Measurements from ENCODE around the gene P2RX3. TPM values are rescaled to one million over a fixed set of nuclear protein-coding genes. Genes with fewer than 3 reads are reported as not detected.

Gene P2RX3
- total and polyA plus RNA-seq, 2 of the 8 experiments (the other 6 are each of a cell fraction or from before 2014, with no cell fraction given): 0.45 to 0.47 TPM

DNA sequence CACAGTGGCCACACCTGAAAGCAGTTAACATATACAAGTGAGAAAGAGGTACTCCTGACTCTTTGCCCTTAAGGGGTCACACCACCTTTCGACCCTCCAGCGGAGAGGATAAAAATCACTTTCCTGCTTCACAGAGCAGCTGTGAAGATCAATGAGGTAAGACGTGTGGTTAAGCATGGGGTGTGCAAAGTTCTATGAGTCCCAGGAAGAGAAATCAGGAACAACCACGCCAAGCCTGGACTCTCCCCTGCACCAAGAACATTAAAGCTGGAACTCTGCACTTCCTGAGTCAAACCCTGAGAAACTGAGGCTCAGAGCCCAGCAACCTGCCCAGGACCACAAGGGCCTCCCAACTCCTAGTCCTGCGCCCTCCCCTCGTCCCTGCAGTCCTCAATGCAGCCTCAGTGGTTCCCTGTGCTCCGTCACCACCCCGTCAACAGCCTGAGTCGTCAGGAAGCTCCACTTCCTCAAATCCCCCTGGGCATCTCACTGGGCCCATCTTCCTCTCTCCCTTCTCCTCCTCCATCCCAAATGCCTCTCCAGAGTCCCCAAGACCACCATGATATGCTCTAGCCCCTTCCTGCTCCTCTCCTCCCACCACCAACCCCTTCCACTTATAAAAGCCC lies 31.1 kb upstream of the P2RX3 start:
- TF ChIP-seq SP4 (IDR thresholded peaks at IDR 0.05; ENCODE audit: low read length) (no peak), EGR1 (IDR thresholded peaks at IDR 0.05; ENCODE audit: borderline replicate concordance, low read depth, low read length) (no peak), POLR2AphosphoS5 (IDR thresholded peaks at IDR 0.05; ENCODE audit: low read depth, low read length) (peak; percentile 47; the same call in 1 of the 2 replicates)

More for the DNA sequence above, 31.1 kb upstream of the P2RX3 start:
- ChIA-PET POLR2A (ENCODE audit: partially characterized antibody) (interaction anchor here (0.7 to 45.7 kb wide), 4 partner anchors 1 to 116 kb away, joined by 3 to 1279 read pairs (median 642); partner anchors contain the start of genes P2RX3, SSRP1 and TNKS1BP1), CTCF (ENCODE audit: partially characterized antibody) (interaction anchor here (3.0 kb wide), 1 partner anchor 15 kb away, joined by 15 read pairs; no protein-coding TSS in a partner anchor)
- H2BK15ac ChIP-seq (ENCODE audit: low read length): no peak overlapping the region
- no peak overlapping the region for H2AK5ac ChIP-seq (ENCODE audit: low read depth, low read length)
- H3K9ac ChIP-seq (replicated peaks in 1 of 4; ENCODE audit: extremely low read depth in 1 of 4, low read depth in 3 of 4, low read length in 3 of 4): no peak overlapping the region
- H3K27ac ChIP-seq (ENCODE audit: low read depth, low read length): no peak overlapping the region
- H2BK5ac ChIP-seq (ENCODE audit: low read depth, low read length): 0 out of 2 replicates have a peak overlapping the region, but pooled peaks have one; percentile 44
- H2AFZ ChIP-seq (ENCODE audit: low read length): no peak overlapping the region
- no peak overlapping the region for H3K14ac ChIP-seq (ENCODE audit: insufficient read length)
- H3K27me3 ChIP-seq (replicated peaks in 1 of 4; ENCODE audit: control insufficient read depth in 3 of 4, extremely low read depth in 1 of 4, insufficient read depth in 3 of 4, low read length in 3 of 4): no peaks in the 10 kb centered on the region
- H3K9me3 ChIP-seq (ENCODE audit: insufficient read depth in 2 of 2, low read depth in 1 of 2, low read length in 1 of 2): no peaks in the 10 kb centered on the region
- no peak overlapping the region for H2BK120ac ChIP-seq (replicated peaks; ENCODE audit: low read depth, low read length)
- H4K20me1 ChIP-seq (replicated peaks in 1 of 2; ENCODE audit: control insufficient read depth in 1 of 2, insufficient read depth in 2 of 2, low read length in 2 of 2): peaks cover 9 to 17% of the 10 kb centered on the region in 2 experiments
- DNase-seq (ENCODE audit: low read depth in 1 of 2, low spot score in 2 of 2): no peak
- H2BK12ac ChIP-seq (ENCODE audit: low read depth, low read length): no peak overlapping the region
- peaks cover 0 to 58% of the 10 kb centered on the region in 2 experiments; a peak in 2 of 4 replicates for H3K79me2 ChIP-seq (ENCODE audit: control insufficient read depth in 1 of 2, insufficient read depth in 2 of 2, low read length in 2 of 2)
- no peak overlapping the region for H3K4me3 ChIP-seq (ENCODE audit: extremely low read depth in 1 of 4, insufficient read depth in 2 of 4, low read depth in 3 of 4, low read length in 4 of 4)
- H3K56ac ChIP-seq (replicated peaks; ENCODE audit: insufficient read length, low read depth, low read length): no peak overlapping the region
- H3K36me3 ChIP-seq (ENCODE audit: control insufficient read depth in 2 of 4, insufficient read depth in 4 of 4, low read length in 3 of 4): peaks cover 12 to 42% (median 24%) of the 10 kb centered on the region in 4 experiments
- H4K5ac ChIP-seq (ENCODE audit: insufficient read length, low read depth, low read length): no peak overlapping the region
- H3K4ac ChIP-seq (replicated peaks; ENCODE audit: insufficient read length, low read depth, low read length): no peak overlapping the region
- FAIRE-seq: no peak
- H3K23ac ChIP-seq (ENCODE audit: insufficient read length): no peak overlapping the region
- WGBS, 2 experiments (ENCODE audit: extremely low coverage in 1 of 2, insufficient coverage in 1 of 2, insufficient read length in 1 of 2, insufficient replicate concordance in 2 of 2, low coverage in 1 of 2, low lambda C conversion rate in 2 of 2, missing lambda C conversion rate in 1 of 2): 88% methylated on average over 9 of the region's 9 CpGs; no CpG with 5 or more reads in 1 of the 2 experiments
- H3K23me2 ChIP-seq (ENCODE audit: low read depth, low read length): peaks cover 4% of the 10 kb centered on the region; the same call in 1 of the 2 replicates
- H2BK20ac ChIP-seq (ENCODE audit: low read length): no peak overlapping the region
- peaks cover 26% of the 10 kb centered on the region for H3K79me1 ChIP-seq (ENCODE audit: low read depth, low read length)
- peak overlapping the region; percentile 51; the same call in 1 of the 2 replicates for H4K8ac ChIP-seq (ENCODE audit: extremely low read depth, insufficient read depth, low read length)
- no peak overlapping the region for H4K91ac ChIP-seq (replicated peaks; ENCODE audit: insufficient read length, low read length)
- no peak overlapping the region for H3K4me2 ChIP-seq (ENCODE audit: insufficient read depth in 1 of 2, low read depth in 2 of 2, low read length in 2 of 2)
- H3K4me1 ChIP-seq (replicated peaks in 1 of 4; ENCODE audit: control insufficient read depth in 3 of 4, insufficient read depth in 4 of 4, low read length in 3 of 4): peaks cover 9 to 20% (median 12%) of the 10 kb centered on the region in 4 experiments
- no peak overlapping the region for H3K18ac ChIP-seq (ENCODE audit: extremely low read depth, low read length)

All from H1 (cell line).